Peyer's patch (tissue), 4 donors: ENCODE results near the gene DNER.
A peak's percentile ranks its signal among the peaks of the same experiment; 100 is the strongest.

Experiments used
- CTCF ChIP-seq, 6 experiments: fragments of 450-650 bp in 4 of 6; fragments of 200-600 bp in 2 of 6; sonication (generic) in 1 of 6; IDR thresholded peaks; one replicate each; pipeline ENCODE4 v1.5.1; 2017 to 2019; ENCODE audit warnings: antibody characterized with exemption in 6 of 6, mild to moderate bottlenecking in 3 of 6, moderate library complexity in 1 of 6
- POLR2A ChIP-seq, 2 donors: fragments of 450-650 bp; IDR thresholded peaks; one replicate each; pipeline ENCODE4 v1.5.1; 2017; ENCODE audit warnings: antibody characterized with exemption in 2 of 2, mild to moderate bottlenecking in 2 of 2, moderate library complexity in 2 of 2

- TF ChIP-seq POLR2A (IDR thresholded peaks at IDR 0.05) = no peak
- TF ChIP-seq CTCF (IDR thresholded peaks at IDR 0.05) = peak in 1 of 6 experiments; percentile 20
These were observed 1.6 kb upstream of the DNER start for GRCh38 chr2:229715895-229716507.
